EH (cell line): ENCODE results near the gene GPC6.

Experiments used
- DNase-seq: peaks from one replicate; pipeline ENCODE4 v3.0.0-alpha.2; 2015; ENCODE audit warnings: low read depth

Gene GPC6

GRCh38 chr13:93372856-93373255, 146.2 kb downstream of the GPC6 start:
- DNase-seq: no peak

GRCh38 chr13:93375491-93375890, 148.9 kb downstream of the GPC6 start:
- DNase-seq: no peak

DNA sequence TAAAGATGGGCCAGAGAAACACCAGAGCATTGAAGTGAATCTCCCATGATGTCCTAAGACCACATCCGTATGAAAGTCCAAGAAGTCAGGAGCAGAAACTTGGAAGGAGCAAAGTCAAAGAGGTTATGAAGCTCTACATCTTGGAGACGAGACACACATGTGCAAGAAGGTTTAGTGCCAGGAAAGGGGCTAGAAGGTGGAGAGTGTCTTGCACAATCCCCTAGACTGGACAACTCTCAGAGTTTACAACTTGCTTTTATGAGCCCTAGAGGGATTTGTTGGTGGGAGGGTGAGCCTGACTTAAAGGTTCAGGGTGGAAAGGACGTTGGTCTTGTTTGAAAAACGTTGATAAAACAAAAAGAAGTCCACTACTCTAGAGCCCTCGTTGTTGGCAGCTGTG, 150.6 kb downstream of the GPC6 start:
- no peak for DNase-seq

GRCh38 chr13:93378184-93378583, 151.6 kb downstream of the GPC6 start:
- no peak for DNase-seq

DNA sequence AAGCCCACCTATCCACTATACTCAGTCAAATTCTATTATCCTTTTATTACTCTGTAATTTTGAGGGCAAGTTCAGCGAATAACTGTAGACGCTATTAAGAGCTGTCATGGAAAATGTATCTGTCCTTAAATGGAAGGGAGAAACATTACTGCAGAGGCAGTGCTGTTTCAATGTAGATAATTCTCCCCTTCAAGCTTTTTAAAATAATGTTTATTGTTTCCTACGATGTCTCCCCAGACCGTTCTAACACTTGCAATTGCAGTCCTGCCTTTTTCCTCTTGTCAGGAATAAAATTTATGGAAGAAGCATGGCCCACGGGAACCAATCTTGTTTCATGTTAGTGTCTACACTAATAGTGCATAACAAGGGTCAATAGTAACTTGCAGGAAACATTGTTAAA, 159.5 kb downstream of the GPC6 start:
- no peak for DNase-seq

- DNase-seq: no peak
Measured at GRCh38 chr13:93388701-93389100, 162.1 kb downstream of the GPC6 start.

GRCh38 chr13:93397619-93398018, 171.0 kb downstream of the GPC6 start:
- DNase-seq: no peak

GRCh38 chr13:93398167-93399035, 171.8 kb downstream of the GPC6 start:
- DNase-seq: no peak

GRCh38 chr13:93399212-93399611, 172.6 kb downstream of the GPC6 start:
- DNase-seq: no peak

- no peak for DNase-seq
Measured at GRCh38 chr13:93406136-93406535, 179.5 kb downstream of the GPC6 start.

DNA sequence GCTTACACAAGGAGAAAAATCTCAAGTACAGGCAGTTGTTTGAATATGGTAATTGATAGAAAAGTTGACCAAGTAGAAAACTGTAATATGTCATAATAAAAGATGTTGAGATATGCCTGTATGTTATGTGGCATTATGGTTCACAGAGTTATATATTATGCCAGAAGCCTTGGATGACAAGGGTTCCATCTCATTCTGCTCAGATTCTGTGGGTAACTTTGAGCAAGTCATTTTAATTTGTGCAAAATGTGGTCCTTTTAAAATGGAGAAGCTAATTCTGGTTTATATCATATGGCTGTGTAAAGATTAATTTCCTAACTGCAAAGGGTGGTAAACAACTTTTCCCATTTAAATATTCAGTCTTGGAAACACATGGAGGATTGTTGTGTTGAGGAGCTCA, 180.9 kb downstream of the GPC6 start:
- DNase-seq: no peak

DNA sequence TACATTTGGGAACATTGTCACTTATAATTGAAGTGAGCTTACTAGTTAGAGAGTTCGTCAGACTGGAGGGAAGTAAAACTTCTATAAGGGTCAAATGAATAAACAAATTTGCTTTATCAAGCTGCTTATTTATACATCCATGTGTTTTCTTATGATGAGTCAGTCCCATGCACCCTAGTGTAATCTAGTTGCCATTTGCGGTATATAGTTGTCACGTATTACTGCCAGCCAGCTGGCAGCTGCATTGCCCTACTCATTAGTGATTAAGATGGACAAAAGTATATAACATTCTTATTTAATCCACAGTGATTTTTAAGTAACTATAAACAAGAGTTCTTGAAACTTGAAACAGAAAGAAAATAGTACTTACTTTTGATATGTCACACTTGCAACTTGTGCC, 182.4 kb downstream of the GPC6 start:
- DNase-seq: no peak

GRCh38 chr13:93409816-93410215, 183.2 kb downstream of the GPC6 start:
- no peak for DNase-seq

DNA sequence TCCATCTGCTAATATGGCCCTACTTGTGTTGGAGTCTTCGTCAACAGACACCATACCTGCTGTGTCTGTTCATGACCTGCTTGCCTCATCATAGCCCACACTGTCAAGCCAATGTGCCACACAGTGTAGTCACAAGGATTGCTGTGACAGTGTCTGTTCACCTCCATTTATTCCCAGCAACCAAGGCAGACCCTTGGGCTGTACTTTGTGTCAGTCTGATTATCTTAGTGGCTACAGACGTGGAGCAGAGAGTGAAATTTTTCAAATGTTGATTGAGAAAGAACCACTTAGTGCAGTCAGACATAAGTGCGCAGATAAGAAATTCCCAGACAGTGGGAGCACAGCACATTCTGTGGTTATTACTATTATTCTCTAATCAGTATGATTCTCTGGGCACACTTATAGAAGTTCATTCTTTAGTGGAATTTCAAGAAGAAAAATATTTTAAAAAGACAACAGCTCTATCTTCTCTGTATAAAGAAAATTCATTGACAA, 184.6 kb downstream of the GPC6 start:
- DNase-seq: no peak

GRCh38 chr13:93412676-93413075, 186.1 kb downstream of the GPC6 start:
- DNase-seq: no peak

DNA sequence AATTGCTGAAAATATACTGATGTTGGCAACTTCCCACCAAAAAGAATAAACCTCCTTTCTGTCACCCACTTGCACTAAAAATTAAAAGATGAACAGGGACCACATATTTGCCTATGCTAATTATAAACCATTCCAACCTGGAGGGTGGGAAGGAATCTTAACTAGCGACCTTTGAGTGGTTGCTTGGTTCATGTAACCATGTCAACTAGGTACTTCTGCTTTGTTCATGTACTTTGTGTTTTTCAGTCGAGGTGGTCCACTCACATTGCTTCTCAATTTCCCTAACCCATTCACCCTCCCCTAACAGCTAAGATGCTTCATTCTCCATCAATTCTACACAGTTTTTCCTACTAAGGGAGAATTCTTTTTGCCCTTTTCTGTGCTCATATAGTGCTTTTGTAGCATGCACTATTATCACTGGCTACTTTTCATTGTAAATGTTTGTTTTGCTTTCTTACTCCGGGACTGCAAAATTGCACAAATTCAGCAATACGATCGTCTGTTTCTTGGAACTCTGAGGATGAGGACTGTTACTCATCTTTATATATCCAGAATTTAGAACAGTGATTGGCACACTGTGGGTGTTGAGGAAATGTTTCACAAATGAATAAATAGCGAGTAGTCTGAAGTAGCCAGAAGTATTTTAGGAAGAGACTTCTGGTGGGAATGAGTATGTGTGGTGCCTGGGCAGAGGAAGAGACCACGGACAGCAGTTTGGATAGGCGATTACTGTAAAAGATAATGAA, 187.5 kb downstream of the GPC6 start:
- DNase-seq: no peak

DNA sequence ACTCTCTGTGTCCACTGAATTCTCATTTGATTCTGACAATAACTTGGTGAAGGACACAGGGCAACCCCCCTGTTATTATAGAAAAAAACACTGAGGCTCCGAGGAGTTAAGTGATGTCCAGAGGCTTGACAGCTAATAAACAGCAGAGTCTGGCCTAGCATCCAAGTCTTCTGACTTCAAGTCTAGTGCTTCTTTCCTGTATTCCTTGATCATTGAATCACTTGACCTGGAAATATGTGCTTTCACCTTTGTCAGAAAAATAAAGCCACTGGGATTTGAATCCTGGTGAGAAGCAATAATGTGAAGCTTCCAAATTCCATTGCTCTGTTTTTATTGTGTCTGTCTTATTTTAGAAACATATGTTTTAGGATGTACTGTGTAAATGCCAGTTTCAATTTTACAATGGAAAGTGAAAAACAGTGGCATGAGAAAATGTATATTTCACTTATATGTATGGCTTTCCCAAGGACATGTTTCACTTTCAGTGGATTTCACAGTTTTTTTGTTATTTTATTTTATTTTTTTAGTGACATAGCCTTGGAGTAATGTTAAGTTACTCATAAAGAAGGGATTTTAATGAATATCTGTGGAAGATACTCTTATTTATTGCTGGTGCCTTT, 190.2 kb downstream of the GPC6 start:
- peak; percentile 8 for DNase-seq

- DNase-seq: no peak
Measured at GRCh38 chr13:93418398-93418797, 191.8 kb downstream of the GPC6 start.

- no peak for DNase-seq
Measured at GRCh38 chr13:93420206-93420605, 193.6 kb downstream of the GPC6 start.

DNA sequence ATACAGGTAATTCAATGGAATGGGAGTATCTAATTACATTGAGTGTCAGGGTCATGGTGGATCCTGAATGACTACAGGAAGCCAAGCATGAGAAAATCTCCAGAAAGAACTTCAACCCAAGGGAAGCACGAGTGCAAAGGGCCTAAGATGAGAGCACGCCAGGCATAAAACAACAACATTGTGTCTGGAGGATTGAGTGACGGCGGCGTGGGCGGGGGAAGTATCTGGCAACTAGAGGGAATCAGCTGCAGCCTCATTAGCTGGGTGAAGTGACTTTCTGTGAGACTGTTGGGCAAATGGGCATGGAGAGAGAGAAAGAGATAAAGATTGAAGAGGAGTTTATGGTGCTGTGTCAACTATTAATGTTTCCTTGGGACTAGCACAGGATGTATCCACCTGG, 194.3 kb downstream of the GPC6 start:
- DNase-seq: no peak

- DNase-seq: no peak
Measured at GRCh38 chr13:93422980-93423543, 196.5 kb downstream of the GPC6 start.

DNA sequence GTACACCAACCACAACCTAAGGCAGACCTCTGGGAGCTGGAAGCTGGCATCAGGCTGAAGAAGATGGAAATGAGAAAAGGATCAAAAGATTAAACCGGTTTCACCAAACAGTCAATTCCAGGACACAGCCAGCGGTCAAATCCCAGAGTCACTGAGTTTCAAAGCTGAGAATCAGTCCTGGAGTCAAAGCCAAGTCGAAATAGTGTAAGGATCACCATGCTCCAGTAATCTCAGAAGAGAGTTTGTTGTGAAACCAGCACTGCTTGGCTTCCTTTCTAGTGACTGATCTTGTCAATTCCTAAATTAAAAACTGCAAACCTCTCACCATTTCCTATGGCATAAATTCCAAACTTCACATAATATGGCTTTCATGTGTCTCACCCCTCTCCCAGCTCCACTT, 198.8 kb downstream of the GPC6 start:
- no peak for DNase-seq

- DNase-seq: no peak
Measured at GRCh38 chr13:93430381-93430780, 203.8 kb downstream of the GPC6 start.
